GM23338 (cell line): Measurements from ENCODE around the gene MTHFD2L. TPM values are rescaled to one million over a fixed set of nuclear protein-coding genes. Genes with fewer than 3 reads are reported as not detected.

ENCODE experiments used
- ATAC-seq: fragments of 200-7000 bp; cut with Tn5 transposase; 3 replicates; pipeline ENCODE4 v1.9.1; 2020
- DNase-seq: peaks from one replicate; pipeline ENCODE4 v3.0.0-alpha.2; 2015; ENCODE audit warnings: low spot score
- H2AFZ ChIP-seq: fragments of 200-600 bp; sonication (generic); 2 replicates; pipeline ENCODE4 v1.8.0; 2016; ENCODE audit warnings: antibody characterized with exemption, mild to moderate bottlenecking, moderate library complexity
- H3F3A ChIP-seq: fragments of 200-600 bp; sonication (generic); replicated peaks from 2 replicates; pipeline ENCODE4 v1.8.0; 2017; ENCODE audit warnings: antibody characterized with exemption, mixed run types, low read depth
- H3K27ac ChIP-seq: fragments of 200-600 bp; sonication (generic); 2 replicates; pipeline ENCODE4 v1.6.1; 2016; ENCODE audit warnings: low read depth
- H3K27me3 ChIP-seq: fragments of 200-600 bp; sonication (generic); 2 replicates; pipeline ENCODE4 v1.8.0; 2016; ENCODE audit warnings: mild to moderate bottlenecking, mixed run types, moderate library complexity; ENCODE audit not compliant: insufficient read depth
- H3K36me3 ChIP-seq: fragments of 200-600 bp; sonication (generic); 2 replicates; pipeline ENCODE4 v1.8.0; 2016; ENCODE audit warnings: mild to moderate bottlenecking; ENCODE audit not compliant: insufficient read depth
- H3K4me1 ChIP-seq: fragments of 200-600 bp; sonication (generic); 2 replicates; pipeline ENCODE4 v1.8.0; 2016; ENCODE audit warnings: mild to moderate bottlenecking, moderate library complexity; ENCODE audit not compliant: insufficient read depth
- H3K4me2 ChIP-seq: fragments of 200-600 bp; sonication (generic); 2 replicates; pipeline ENCODE4 v1.7.1; 2017; ENCODE audit warnings: mixed run types
- H3K4me3 ChIP-seq: fragments of 200-600 bp; sonication (generic); 2 replicates; pipeline ENCODE4 v1.6.1; 2016; ENCODE audit warnings: mixed run types
- H3K79me2 ChIP-seq: fragments of 200-600 bp; sonication (generic); replicated peaks from 2 replicates; pipeline ENCODE4 v1.8.0; 2017; ENCODE audit warnings: mild to moderate bottlenecking; ENCODE audit not compliant: insufficient read depth
- H3K9me2 ChIP-seq: fragments of 200-600 bp; sonication (generic); 2 replicates; pipeline ENCODE4 v1.8.0; 2017; ENCODE audit not compliant: insufficient read depth
- H4K20me1 ChIP-seq: fragments of 200-600 bp; sonication (generic); replicated peaks from 2 replicates; pipeline ENCODE4 v1.8.0; 2017; ENCODE audit warnings: mild to moderate bottlenecking; ENCODE audit not compliant: insufficient read depth
- H3K27ac Mint-ChIP-seq: 2 replicates; pipeline ENCODE4 v1.8.0; 2020; ENCODE audit warnings: inconsistent platforms, mild to moderate bottlenecking, moderate library complexity, mixed read lengths
- H3K27me3 Mint-ChIP-seq: 3 replicates; pipeline ENCODE4 v1.8.0; 2022; ENCODE audit warnings: low read depth, mild to moderate bottlenecking, moderate library complexity, mixed read lengths, inconsistent platforms; ENCODE audit not compliant: insufficient read depth, poor library complexity
- H3K36me3 Mint-ChIP-seq: 3 replicates; pipeline ENCODE4 v1.8.0; 2021; ENCODE audit warnings: low read depth, mild to moderate bottlenecking, inconsistent platforms, moderate library complexity, mixed read lengths
- H3K4me1 Mint-ChIP-seq: 3 replicates; pipeline ENCODE4 v1.8.0; 2020; ENCODE audit warnings: mild to moderate bottlenecking, inconsistent platforms, mixed read lengths
- H3K4me3 Mint-ChIP-seq: 3 replicates; pipeline ENCODE4 v1.8.0; 2021; ENCODE audit warnings: moderate library complexity, mild to moderate bottlenecking, inconsistent platforms, mixed read lengths
- H3K9me3 Mint-ChIP-seq: 3 replicates; pipeline ENCODE4 v1.8.0; 2020; ENCODE audit warnings: moderate library complexity, mild to moderate bottlenecking, inconsistent platforms, mixed read lengths
- EZH2phosphoT487 ChIP-seq: fragments of 200-600 bp; sonication (generic); IDR thresholded peaks from one replicate; pipeline ENCODE4 v1.8.1; 2018; ENCODE audit warnings: antibody characterized with exemption; ENCODE audit not compliant: unreplicated experiment
- NANOG ChIP-seq: IDR thresholded peaks from 2 replicates; pipeline ENCODE4 v1.6.1; 2016; ENCODE audit warnings: antibody characterized with exemption, borderline replicate concordance
- ZNF114 ChIP-seq: fragments of 250-450 bp; sonication (Bioruptor Pico); IDR thresholded peaks from 2 replicates; pipeline ENCODE4 v1.5.0; 2020; ENCODE audit warnings: mild to moderate bottlenecking, moderate library complexity
- ZNF331 ChIP-seq: fragments of 250-450 bp; sonication (Bioruptor Pico); IDR thresholded peaks from 2 replicates; pipeline ENCODE4 v1.5.0; 2020; ENCODE audit warnings: low read depth, mild to moderate bottlenecking, moderate library complexity
- polyA plus RNA-seq: library from polyadenylated mRNA; unstranded; fragments of >200 nt; fragmentation: Nextera tagmentation; extraction: Ambion mirVana; gene quantifications from 2 replicates; pipeline ENCODE4 v1.2.1, GENCODE V29; 2016
- total RNA-seq: library from RNA; depleted of rRNA; stranded (reverse); fragments of >200 nt; shearing (Covaris generic); gene quantifications from 2 replicates; pipeline ENCODE4 v1.2.3, GENCODE V29; 2014
- TF ChIP-seq, protein P1 (sequence below), 2 experiments: fragments of 200-600 bp in 1 of 2; sonication (generic) in 1 of 2; conservative IDR thresholded peaks; 2 replicates each; pipeline versions ENCODE4 v1.5.1 to v1.6.1; 2016 to 2017; ENCODE audit warnings: antibody characterized with exemption in 2 of 2, low read depth in 2 of 2, mild to moderate bottlenecking in 2 of 2, moderate library complexity in 1 of 2
- TF ChIP-seq, protein P2 (sequence below): IDR thresholded peaks from one replicate; pipeline ENCODE4 v1.6.1; 2018; ENCODE audit warnings: antibody characterized with exemption; ENCODE audit not compliant: unreplicated experiment
- TF ChIP-seq, protein P3 (sequence below): fragments of 250-450 bp; sonication (Bioruptor Pico); IDR thresholded peaks from 2 replicates; pipeline ENCODE4 v1.5.0; 2020; ENCODE audit warnings: mild to moderate bottlenecking, moderate library complexity

The MTHFD2L gene
- total and polyA plus RNA-seq, 2 experiments from 2014 or later, result 24.4 to 35.7 TPM

DNA sequence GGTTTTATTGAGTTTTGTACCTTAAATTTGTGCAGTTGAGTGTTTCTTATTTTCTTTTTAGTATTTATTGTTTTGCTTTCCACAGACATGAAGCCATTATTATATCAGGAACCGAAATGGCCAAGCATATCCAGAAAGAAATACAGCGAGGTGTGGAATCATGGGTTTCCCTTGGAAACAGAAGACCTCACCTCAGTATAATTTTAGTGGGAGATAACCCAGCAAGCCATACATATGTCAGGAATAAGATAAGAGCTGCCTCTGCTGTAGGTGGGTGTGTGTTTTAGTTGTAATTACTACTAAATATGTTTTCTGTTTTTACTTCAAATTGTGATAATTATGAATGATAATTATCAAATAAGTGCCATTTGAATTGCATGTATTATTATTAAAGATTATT is 16.5 kb downstream of the MTHFD2L start:
- ATAC-seq (no peak), DNase-seq (no peak)
- Mint-ChIP-seq H3K36me3 (no peaks in the 10 kb centered on the region), H3K4me1 (peaks cover 9% of the 10 kb centered on the region), H3K4me3 (no peak overlapping the region), H3K9me3 (no peaks in the 10 kb centered on the region), H3K27me3 (no peaks in the 10 kb centered on the region), H3K27ac (no peak overlapping the region)
- Histone ChIP-seq H3K27me3 (no peaks in the 10 kb centered on the region), H3K79me2 (no peaks in the 10 kb centered on the region), H2AFZ (no peak overlapping the region), H3K4me1 (no peaks in the 10 kb centered on the region), H3K4me2 (no peak overlapping the region), H3K27ac (no peak overlapping the region), H3K36me3 (no peaks in the 10 kb centered on the region), H3F3A (no peaks in the 10 kb centered on the region), H4K20me1 (no peaks in the 10 kb centered on the region), H3K4me3 (no peak overlapping the region), H3K9me2 (no peaks in the 10 kb centered on the region)
- TF ChIP-seq, protein P1, sequence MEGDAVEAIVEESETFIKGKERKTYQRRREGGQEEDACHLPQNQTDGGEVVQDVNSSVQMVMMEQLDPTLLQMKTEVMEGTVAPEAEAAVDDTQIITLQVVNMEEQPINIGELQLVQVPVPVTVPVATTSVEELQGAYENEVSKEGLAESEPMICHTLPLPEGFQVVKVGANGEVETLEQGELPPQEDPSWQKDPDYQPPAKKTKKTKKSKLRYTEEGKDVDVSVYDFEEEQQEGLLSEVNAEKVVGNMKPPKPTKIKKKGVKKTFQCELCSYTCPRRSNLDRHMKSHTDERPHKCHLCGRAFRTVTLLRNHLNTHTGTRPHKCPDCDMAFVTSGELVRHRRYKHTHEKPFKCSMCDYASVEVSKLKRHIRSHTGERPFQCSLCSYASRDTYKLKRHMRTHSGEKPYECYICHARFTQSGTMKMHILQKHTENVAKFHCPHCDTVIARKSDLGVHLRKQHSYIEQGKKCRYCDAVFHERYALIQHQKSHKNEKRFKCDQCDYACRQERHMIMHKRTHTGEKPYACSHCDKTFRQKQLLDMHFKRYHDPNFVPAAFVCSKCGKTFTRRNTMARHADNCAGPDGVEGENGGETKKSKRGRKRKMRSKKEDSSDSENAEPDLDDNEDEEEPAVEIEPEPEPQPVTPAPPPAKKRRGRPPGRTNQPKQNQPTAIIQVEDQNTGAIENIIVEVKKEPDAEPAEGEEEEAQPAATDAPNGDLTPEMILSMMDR (conservative IDR thresholded peaks at IDR 0.05; ENCODE audit: low read depth in 2 of 2), result no peak

DNA sequence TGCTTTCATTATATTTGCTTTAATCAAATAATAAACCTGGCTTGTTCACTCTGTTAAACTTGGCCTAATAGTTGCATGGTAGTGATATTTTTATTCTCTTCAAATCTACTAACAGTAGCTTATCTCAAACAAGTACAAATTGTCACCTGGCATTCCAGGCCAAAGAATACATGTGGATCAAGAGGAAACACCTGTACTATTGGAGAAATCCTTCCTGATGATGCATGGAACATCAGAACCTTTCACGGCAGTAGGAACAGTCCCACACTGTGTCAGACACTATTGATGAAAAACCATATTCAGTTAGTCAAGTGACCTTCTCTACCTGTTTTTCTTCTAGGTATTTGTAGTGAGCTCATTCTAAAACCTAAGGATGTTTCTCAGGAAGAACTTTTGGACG is 17.0 kb downstream of the MTHFD2L start:
- Mint-ChIP-seq H3K4me3 (no peak overlapping the region), H3K36me3 (no peaks in the 10 kb centered on the region), H3K9me3 (no peaks in the 10 kb centered on the region), H3K27ac (no peak overlapping the region), H3K27me3 (no peaks in the 10 kb centered on the region), H3K4me1 (peaks cover 9% of the 10 kb centered on the region)
- ATAC-seq (no peak), DNase-seq (no peak)
- Histone ChIP-seq H3K4me2 (no peak overlapping the region), H3F3A (no peaks in the 10 kb centered on the region), H3K27me3 (no peaks in the 10 kb centered on the region), H2AFZ (no peak overlapping the region), H3K36me3 (no peaks in the 10 kb centered on the region), H3K4me3 (no peak overlapping the region), H4K20me1 (no peaks in the 10 kb centered on the region), H3K27ac (no peak overlapping the region), H3K4me1 (no peaks in the 10 kb centered on the region), H3K9me2 (no peaks in the 10 kb centered on the region), H3K79me2 (no peaks in the 10 kb centered on the region)
- TF ChIP-seq, protein P2, sequence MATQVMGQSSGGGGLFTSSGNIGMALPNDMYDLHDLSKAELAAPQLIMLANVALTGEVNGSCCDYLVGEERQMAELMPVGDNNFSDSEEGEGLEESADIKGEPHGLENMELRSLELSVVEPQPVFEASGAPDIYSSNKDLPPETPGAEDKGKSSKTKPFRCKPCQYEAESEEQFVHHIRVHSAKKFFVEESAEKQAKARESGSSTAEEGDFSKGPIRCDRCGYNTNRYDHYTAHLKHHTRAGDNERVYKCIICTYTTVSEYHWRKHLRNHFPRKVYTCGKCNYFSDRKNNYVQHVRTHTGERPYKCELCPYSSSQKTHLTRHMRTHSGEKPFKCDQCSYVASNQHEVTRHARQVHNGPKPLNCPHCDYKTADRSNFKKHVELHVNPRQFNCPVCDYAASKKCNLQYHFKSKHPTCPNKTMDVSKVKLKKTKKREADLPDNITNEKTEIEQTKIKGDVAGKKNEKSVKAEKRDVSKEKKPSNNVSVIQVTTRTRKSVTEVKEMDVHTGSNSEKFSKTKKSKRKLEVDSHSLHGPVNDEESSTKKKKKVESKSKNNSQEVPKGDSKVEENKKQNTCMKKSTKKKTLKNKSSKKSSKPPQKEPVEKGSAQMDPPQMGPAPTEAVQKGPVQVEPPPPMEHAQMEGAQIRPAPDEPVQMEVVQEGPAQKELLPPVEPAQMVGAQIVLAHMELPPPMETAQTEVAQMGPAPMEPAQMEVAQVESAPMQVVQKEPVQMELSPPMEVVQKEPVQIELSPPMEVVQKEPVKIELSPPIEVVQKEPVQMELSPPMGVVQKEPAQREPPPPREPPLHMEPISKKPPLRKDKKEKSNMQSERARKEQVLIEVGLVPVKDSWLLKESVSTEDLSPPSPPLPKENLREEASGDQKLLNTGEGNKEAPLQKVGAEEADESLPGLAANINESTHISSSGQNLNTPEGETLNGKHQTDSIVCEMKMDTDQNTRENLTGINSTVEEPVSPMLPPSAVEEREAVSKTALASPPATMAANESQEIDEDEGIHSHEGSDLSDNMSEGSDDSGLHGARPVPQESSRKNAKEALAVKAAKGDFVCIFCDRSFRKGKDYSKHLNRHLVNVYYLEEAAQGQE, result no peak
- no peak for TF ChIP-seq NANOG
- TF ChIP-seq ZNF114 (CRISPR knock-in tag), result no peak
- no peak for TF ChIP-seq ZNF331 (CRISPR knock-in tag)
- no peak for TF ChIP-seq EZH2phosphoT487
- TF ChIP-seq, protein P3, sequence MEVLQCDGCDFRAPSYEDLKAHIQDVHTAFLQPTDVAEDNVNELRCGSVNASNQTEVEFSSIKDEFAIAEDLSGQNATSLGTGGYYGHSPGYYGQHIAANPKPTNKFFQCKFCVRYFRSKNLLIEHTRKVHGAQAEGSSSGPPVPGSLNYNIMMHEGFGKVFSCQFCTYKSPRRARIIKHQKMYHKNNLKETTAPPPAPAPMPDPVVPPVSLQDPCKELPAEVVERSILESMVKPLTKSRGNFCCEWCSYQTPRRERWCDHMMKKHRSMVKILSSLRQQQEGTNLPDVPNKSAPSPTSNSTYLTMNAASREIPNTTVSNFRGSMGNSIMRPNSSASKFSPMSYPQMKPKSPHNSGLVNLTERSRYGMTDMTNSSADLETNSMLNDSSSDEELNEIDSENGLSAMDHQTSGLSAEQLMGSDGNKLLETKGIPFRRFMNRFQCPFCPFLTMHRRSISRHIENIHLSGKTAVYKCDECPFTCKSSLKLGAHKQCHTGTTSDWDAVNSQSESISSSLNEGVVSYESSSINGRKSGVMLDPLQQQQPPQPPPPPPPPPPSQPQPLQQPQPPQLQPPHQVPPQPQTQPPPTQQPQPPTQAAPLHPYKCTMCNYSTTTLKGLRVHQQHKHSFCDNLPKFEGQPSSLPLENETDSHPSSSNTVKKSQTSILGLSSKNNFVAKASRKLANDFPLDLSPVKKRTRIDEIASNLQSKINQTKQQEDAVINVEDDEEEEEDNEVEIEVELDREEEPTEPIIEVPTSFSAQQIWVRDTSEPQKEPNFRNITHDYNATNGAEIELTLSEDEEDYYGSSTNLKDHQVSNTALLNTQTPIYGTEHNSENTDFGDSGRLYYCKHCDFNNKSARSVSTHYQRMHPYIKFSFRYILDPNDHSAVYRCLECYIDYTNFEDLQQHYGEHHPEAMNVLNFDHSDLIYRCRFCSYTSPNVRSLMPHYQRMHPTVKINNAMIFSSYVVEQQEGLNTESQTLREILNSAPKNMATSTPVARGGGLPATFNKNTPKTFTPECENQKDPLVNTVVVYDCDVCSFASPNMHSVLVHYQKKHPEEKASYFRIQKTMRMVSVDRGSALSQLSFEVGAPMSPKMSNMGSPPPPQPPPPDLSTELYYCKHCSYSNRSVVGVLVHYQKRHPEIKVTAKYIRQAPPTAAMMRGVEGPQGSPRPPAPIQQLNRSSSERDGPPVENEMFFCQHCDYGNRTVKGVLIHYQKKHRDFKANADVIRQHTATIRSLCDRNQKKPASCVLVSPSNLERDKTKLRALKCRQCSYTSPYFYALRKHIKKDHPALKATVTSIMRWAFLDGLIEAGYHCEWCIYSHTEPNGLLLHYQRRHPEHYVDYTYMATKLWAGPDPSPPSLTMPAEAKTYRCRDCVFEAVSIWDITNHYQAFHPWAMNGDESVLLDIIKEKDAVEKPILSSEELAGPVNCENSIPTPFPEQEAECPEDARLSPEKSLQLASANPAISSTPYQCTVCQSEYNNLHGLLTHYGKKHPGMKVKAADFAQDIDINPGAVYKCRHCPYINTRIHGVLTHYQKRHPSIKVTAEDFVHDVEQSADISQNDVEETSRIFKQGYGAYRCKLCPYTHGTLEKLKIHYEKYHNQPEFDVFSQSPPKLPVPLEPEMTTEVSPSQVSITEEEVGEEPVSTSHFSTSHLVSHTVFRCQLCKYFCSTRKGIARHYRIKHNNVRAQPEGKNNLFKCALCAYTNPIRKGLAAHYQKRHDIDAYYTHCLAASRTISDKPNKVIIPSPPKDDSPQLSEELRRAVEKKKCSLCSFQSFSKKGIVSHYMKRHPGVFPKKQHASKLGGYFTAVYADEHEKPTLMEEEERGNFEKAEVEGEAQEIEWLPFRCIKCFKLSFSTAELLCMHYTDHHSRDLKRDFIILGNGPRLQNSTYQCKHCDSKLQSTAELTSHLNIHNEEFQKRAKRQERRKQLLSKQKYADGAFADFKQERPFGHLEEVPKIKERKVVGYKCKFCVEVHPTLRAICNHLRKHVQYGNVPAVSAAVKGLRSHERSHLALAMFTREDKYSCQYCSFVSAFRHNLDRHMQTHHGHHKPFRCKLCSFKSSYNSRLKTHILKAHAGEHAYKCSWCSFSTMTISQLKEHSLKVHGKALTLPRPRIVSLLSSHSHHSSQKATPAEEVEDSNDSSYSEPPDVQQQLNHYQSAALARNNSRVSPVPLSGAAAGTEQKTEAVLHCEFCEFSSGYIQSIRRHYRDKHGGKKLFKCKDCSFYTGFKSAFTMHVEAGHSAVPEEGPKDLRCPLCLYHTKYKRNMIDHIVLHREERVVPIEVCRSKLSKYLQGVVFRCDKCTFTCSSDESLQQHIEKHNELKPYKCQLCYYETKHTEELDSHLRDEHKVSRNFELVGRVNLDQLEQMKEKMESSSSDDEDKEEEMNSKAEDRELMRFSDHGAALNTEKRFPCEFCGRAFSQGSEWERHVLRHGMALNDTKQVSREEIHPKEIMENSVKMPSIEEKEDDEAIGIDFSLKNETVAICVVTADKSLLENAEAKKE (CRISPR knock-in tag), result no peak
- TF ChIP-seq, protein P1 (conservative IDR thresholded peaks at IDR 0.05; ENCODE audit: low read depth in 2 of 2), result no peak
